Mesenchymal stem cell (in vitro differentiated cells and primary cell): ENCODE data around the gene SPRED2.

Experiments used
- DNase-seq: peaks from one replicate; pipeline ENCODE4 v3.0.0-alpha.2; 2013
- H2AFZ ChIP-seq: one replicate; pipeline ENCODE4 v1.6.1; 2013; ENCODE audit warnings: low read depth, mild to moderate bottlenecking, control low read depth, inconsistent platforms, low read length, moderate library complexity
- H2AK5ac ChIP-seq: 2 replicates; pipeline ENCODE4 v1.6.1; 2013; ENCODE audit warnings: low read length, moderate library complexity, mild to moderate bottlenecking, inconsistent platforms; ENCODE audit not compliant: severe bottlenecking
- H2BK120ac ChIP-seq: one replicate; pipeline ENCODE4 v1.6.1; 2013; ENCODE audit warnings: low read depth, mild to moderate bottlenecking, inconsistent platforms, low read length, moderate library complexity
- H2BK12ac ChIP-seq, 2 experiments: one replicate each; pipeline ENCODE4 v1.6.1; 2013; ENCODE audit warnings: inconsistent platforms in 2 of 2, low read length in 2 of 2, mild to moderate bottlenecking in 2 of 2, moderate library complexity in 2 of 2, control low read depth in 1 of 2
- H2BK15ac ChIP-seq: one replicate; pipeline ENCODE4 v1.6.1; 2013; ENCODE audit warnings: mild to moderate bottlenecking, low read depth, inconsistent platforms; ENCODE audit not compliant: poor library complexity, severe bottlenecking
- H2BK5ac ChIP-seq: 2 replicates; pipeline ENCODE4 v1.6.1; 2013; ENCODE audit warnings: low read depth, mild to moderate bottlenecking, low read length, control low read depth, inconsistent platforms; ENCODE audit not compliant: poor library complexity, severe bottlenecking
- H3K14ac ChIP-seq, 2 experiments: one replicate each; pipeline ENCODE4 v1.6.1; 2013; ENCODE audit warnings: inconsistent platforms in 2 of 2, low read length in 2 of 2, control low read depth in 1 of 2, mild to moderate bottlenecking in 1 of 2, moderate library complexity in 1 of 2
- H3K18ac ChIP-seq, 2 experiments: one replicate each; pipeline ENCODE4 v1.6.1; 2013; ENCODE audit warnings: inconsistent platforms in 2 of 2, low read length in 2 of 2, control low read depth in 1 of 2, low read depth in 1 of 2, mild to moderate bottlenecking in 1 of 2
- H3K23ac ChIP-seq, 2 experiments: one replicate each; pipeline ENCODE4 v1.6.1; 2013; ENCODE audit warnings: inconsistent platforms in 2 of 2, low read length in 2 of 2, mild to moderate bottlenecking in 2 of 2, moderate library complexity in 2 of 2, control low read depth in 1 of 2
- H3K27ac ChIP-seq: 2 replicates; pipeline ENCODE4 v1.5.1; 2013; ENCODE audit warnings: mild to moderate bottlenecking, moderate library complexity, low read length, control low read depth, inconsistent platforms; ENCODE audit not compliant: poor library complexity, severe bottlenecking
- H3K27me3 ChIP-seq, 2 experiments: 2 replicates each; pipeline versions ENCODE4 v1.6.1 to v1.7.0; 2013; ENCODE audit warnings: low read length in 2 of 2, mild to moderate bottlenecking in 2 of 2, moderate library complexity in 2 of 2, control low read depth in 1 of 2, inconsistent platforms in 1 of 2; ENCODE audit not compliant: control insufficient read depth in 1 of 2, insufficient read depth in 1 of 2
- H3K36me3 ChIP-seq, 2 experiments: 2 replicates each; pipeline versions ENCODE4 v1.6.1 to v1.7.0; 2013; ENCODE audit warnings: low read length in 2 of 2, control low read depth in 1 of 2, inconsistent platforms in 1 of 2, low read depth in 1 of 2, mild to moderate bottlenecking in 1 of 2; ENCODE audit not compliant: insufficient read depth in 2 of 2, control insufficient read depth in 1 of 2
- H3K4ac ChIP-seq, 2 experiments: one replicate each; pipeline ENCODE4 v1.6.1; 2013; ENCODE audit warnings: inconsistent platforms in 2 of 2, low read length in 2 of 2, mild to moderate bottlenecking in 2 of 2, moderate library complexity in 2 of 2, control low read depth in 1 of 2, low read depth in 1 of 2
- H3K4me1 ChIP-seq: 2 replicates; pipeline ENCODE4 v1.6.1; 2013; ENCODE audit warnings: low read depth, low read length, control low read depth; ENCODE audit not compliant: control insufficient read depth, insufficient read depth
- H3K4me2 ChIP-seq: 2 replicates; pipeline ENCODE4 v1.6.1; 2013; ENCODE audit warnings: low read length, mild to moderate bottlenecking, inconsistent platforms; ENCODE audit not compliant: poor library complexity, severe bottlenecking
- H3K4me3 ChIP-seq, 2 experiments: 2 replicates each; pipeline versions ENCODE4 v1.5.1 to v1.7.0; 2013; ENCODE audit warnings: low read length in 2 of 2, mild to moderate bottlenecking in 2 of 2, control low read depth in 1 of 2, low read depth in 1 of 2; ENCODE audit not compliant: insufficient read depth in 1 of 2
- H3K79me1 ChIP-seq: replicated peaks from 2 replicates; pipeline ENCODE4 v1.6.1; 2013; ENCODE audit warnings: mild to moderate bottlenecking, control low read depth, low read length, inconsistent platforms; ENCODE audit not compliant: poor library complexity, severe bottlenecking
- H3K9ac ChIP-seq: 2 replicates; pipeline ENCODE4 v1.7.0; 2013; ENCODE audit warnings: mild to moderate bottlenecking, low read length, moderate library complexity
- H3K9me3 ChIP-seq: 2 replicates; pipeline ENCODE4 v1.7.0; 2013; ENCODE audit warnings: mild to moderate bottlenecking, low read length; ENCODE audit not compliant: control insufficient read depth
- H4K8ac ChIP-seq: one replicate; pipeline ENCODE4 v1.6.1; 2013; ENCODE audit warnings: inconsistent platforms, mild to moderate bottlenecking, low read length, moderate library complexity
- H4K91ac ChIP-seq: one replicate; pipeline ENCODE4 v1.6.1; 2013; ENCODE audit warnings: mild to moderate bottlenecking, low read length, inconsistent platforms
- WGBS: methylation state at CpG from one replicate; pipeline ENCODE4 v1.1.7; 2013; ENCODE audit warnings: mixed read lengths; 5-methylcytosine and 5-hydroxymethylcytosine counted together

Gene SPRED2

DNA sequence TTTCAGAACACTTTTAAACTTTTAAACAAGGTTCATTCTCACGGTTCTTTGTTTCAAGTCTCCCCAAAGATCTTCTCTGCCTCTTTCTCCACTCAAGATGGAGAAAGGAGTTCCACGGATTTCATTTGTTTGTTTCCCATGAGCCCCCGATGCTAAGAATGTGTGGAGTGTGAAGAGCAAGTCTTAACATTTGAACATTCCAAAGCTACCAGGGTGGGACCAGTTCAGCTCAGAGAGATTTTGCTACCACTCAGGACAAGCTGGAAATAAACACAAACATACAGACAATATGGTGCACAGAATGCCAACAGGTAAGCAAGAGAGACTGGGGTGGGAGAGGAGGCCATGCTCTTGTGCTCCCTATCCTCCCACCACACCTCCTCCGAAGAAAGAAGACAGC, 56.7 kb downstream of the SPRED2 start:
- Histone ChIP-seq H2BK120ac (no peak overlapping the region), H3K27me3 (no peaks in the 10 kb centered on the region), H3K18ac (no peak overlapping the region), H3K4ac (no peak overlapping the region), H3K4me1 (peaks cover 16% of the 10 kb centered on the region), H2BK15ac (no peak overlapping the region), H2BK12ac (peak overlapping the region in 1 of 2 experiments; percentile 40), H3K14ac (peak overlapping the region in 1 of 2 experiments; percentile 44), H3K9me3 (no peaks in the 10 kb centered on the region), H4K91ac (no peak overlapping the region), H3K4me2 (no peak overlapping the region), H3K4me3 (no peak overlapping the region), H3K36me3 (peaks cover 4 to 26% of the 10 kb centered on the region in 2 experiments), H3K79me1 (peaks cover 31% of the 10 kb centered on the region), H3K23ac (no peak overlapping the region), H2AFZ (no peak overlapping the region), H2BK5ac (no peak overlapping the region), H3K27ac (no peak overlapping the region), H4K8ac (peak overlapping the region; percentile 1), H3K9ac (no peak overlapping the region), H2AK5ac (no peak overlapping the region)
- no peak for DNase-seq
- WGBS, result 100% methylated on average over 2 of the region's 4 CpGs

DNA sequence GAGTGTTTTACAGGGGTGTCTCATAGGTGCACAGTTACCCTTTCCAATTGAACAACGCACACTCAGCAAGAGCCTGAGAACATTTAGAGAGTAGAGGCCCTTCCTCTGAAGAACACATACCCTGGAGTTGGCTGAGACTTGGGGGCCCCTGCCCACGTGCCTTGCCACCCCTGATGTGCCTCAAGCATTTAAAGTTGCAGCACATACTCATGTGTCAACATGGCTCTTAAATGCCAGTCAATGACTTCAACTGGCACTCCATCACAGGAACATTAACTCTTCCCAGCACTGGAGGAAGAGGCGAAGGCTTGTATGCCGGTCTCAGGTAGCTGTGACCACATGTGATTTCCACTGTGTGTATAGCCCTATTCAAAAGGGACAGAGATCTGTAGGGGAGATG, 57.4 kb downstream of the SPRED2 start:
- Histone ChIP-seq H3K36me3 (peaks cover 4 to 26% of the 10 kb centered on the region in 2 experiments), H2AK5ac (no peak overlapping the region), H3K23ac (no peak overlapping the region), H4K8ac (peak overlapping the region; percentile 31), H3K14ac (no peak overlapping the region), H2BK120ac (no peak overlapping the region), H3K27ac (no peak overlapping the region), H3K79me1 (peaks cover 33% of the 10 kb centered on the region), H4K91ac (peak overlapping the region; percentile 18), H3K9me3 (no peaks in the 10 kb centered on the region), H2BK12ac (peak overlapping the region in 1 of 2 experiments; percentile 68), H2BK5ac (no peak overlapping the region), H2AFZ (no peak overlapping the region), H3K9ac (no peak overlapping the region), H3K4me2 (no peak overlapping the region), H3K4me3 (no peak overlapping the region), H3K4me1 (peaks cover 17% of the 10 kb centered on the region), H3K18ac (peak overlapping the region; percentile 28 to 55), H3K27me3 (no peaks in the 10 kb centered on the region), H2BK15ac (no peak overlapping the region), H3K4ac (no peak overlapping the region)
- DNase-seq, result no peak
- 98% methylated on average over 4 of the region's 4 CpGs for WGBS

DNA sequence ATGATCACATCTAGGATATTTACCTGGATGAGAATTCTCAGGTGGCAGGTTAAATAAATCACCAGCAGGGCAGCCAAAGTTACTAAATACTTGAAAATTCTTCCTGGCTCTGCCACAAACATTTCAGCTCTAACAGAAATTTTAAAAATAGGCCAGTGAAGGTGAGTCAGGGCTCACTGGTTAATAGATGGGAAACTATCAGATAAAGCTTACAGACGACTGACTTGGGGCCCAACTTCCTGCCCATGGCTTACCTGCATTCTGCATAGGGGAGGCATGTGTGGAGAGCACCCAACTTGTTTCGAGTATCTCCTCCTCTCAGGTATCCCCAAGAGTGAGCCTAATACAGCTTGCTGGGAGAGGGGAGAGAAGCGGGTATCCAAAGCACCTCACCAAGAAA, 57.8 kb downstream of the SPRED2 start:
- Histone ChIP-seq H3K23ac (no peak overlapping the region), H3K18ac (peak overlapping the region in 1 of 2 experiments; percentile 55), H3K36me3 (peaks cover 4 to 26% of the 10 kb centered on the region in 2 experiments), H3K4me2 (no peak overlapping the region), H2BK5ac (no peak overlapping the region), H3K27ac (no peak overlapping the region), H4K8ac (no peak overlapping the region), H3K4me3 (no peak overlapping the region), H3K27me3 (no peaks in the 10 kb centered on the region), H2BK120ac (no peak overlapping the region), H3K79me1 (peaks cover 33% of the 10 kb centered on the region), H3K14ac (no peak overlapping the region), H2BK12ac (peak overlapping the region in 1 of 2 experiments; percentile 68), H3K9ac (no peak overlapping the region), H3K9me3 (no peaks in the 10 kb centered on the region), H2AK5ac (no peak overlapping the region), H3K4ac (no peak overlapping the region), H2BK15ac (peak overlapping the region; percentile 95), H3K4me1 (peaks cover 16% of the 10 kb centered on the region), H2AFZ (no peak overlapping the region), H4K91ac (no peak overlapping the region)
- WGBS, result 68% methylated on average over 2 of the region's 3 CpGs
- DNase-seq, result no peak

DNA sequence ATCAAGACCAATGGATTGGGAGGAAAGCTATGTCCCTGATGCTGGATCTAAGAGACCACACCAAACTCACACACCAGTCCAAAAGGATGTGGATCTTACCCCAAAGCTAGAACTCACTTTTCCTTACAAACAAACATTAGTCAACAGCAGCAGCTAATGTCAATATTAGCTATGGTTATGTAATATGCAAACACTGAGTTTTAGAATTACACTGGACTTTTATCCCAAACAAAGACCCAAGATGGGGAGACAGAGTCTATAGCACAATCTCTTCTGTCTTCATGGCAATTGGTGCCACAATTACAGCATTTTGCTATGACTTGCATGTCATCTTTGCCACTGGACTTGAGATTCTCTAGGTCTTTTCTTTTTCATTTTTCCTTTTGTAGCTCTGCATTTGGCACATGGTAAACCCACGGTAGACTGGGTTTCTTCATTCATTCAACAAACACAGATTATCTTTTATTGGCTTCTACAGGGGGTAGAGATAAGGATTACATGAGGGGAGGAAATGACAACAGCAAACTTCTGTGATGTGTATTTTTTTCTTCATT, 59.0 kb downstream of the SPRED2 start:
- no peak overlapping the region for H2BK15ac ChIP-seq
- no peak overlapping the region for H3K14ac ChIP-seq
- H3K4me3 ChIP-seq, result no peak overlapping the region
- H2BK120ac ChIP-seq, result no peak overlapping the region
- H3K4me1 ChIP-seq, result peaks cover 15% of the 10 kb centered on the region
- no peak overlapping the region for H3K18ac ChIP-seq
- no peak overlapping the region for H3K27ac ChIP-seq
- H2BK12ac ChIP-seq, result peak overlapping the region in 1 of 2 experiments; percentile 22
- H2AFZ ChIP-seq, result no peak overlapping the region
- no peak overlapping the region for H2AK5ac ChIP-seq
- H3K4ac ChIP-seq, result no peak overlapping the region
- DNase-seq, result no peak
- H3K79me1 ChIP-seq, result peaks cover 25% of the 10 kb centered on the region
- H2BK5ac ChIP-seq, result no peak overlapping the region
- peaks cover 4 to 22% of the 10 kb centered on the region in 2 experiments for H3K36me3 ChIP-seq
- no peaks in the 10 kb centered on the region for H3K27me3 ChIP-seq
- no peak overlapping the region for H3K4me2 ChIP-seq
- no peaks in the 10 kb centered on the region for H3K9me3 ChIP-seq
- H3K23ac ChIP-seq, result no peak overlapping the region
- no peak overlapping the region for H4K91ac ChIP-seq
- H4K8ac ChIP-seq, result no peak overlapping the region
- H3K9ac ChIP-seq, result no peak overlapping the region
- WGBS, result no CpG with 5 or more reads among the region's 1 CpG
